Cortex of kidney (tissue), 1 donor: ENCODE measurements around the gene FMNL3.

Source experiments
- DNase-seq: peaks from one replicate; lab custom pipeline; 2025; lab: John Stamatoyannopoulos, UW

Gene FMNL3

GRCh38 chr12:49673446-49674317 is 33.5 kb downstream of the FMNL3 start:
- no peak for DNase-seq

- no peak for DNase-seq
These were observed 34.6 kb downstream of the FMNL3 start for GRCh38 chr12:49672301-49673217.

- no peak for DNase-seq
These were observed 36.0 kb downstream of the FMNL3 start for GRCh38 chr12:49671031-49671765.

- no peak for DNase-seq
These were observed 37.4 kb downstream of the FMNL3 start for GRCh38 chr12:49669796-49670195.

- no peak for DNase-seq
These were observed 39.7 kb downstream of the FMNL3 start for GRCh38 chr12:49667325-49668090.

- DNase-seq = no peak
These were observed 41.0 kb downstream of the FMNL3 start for GRCh38 chr12:49666176-49666575.

GRCh38 chr12:49665384-49665783 is 41.8 kb downstream of the FMNL3 start:
- no peak for DNase-seq

- no peak for DNase-seq
These were observed 42.5 kb downstream of the FMNL3 start for GRCh38 chr12:49664591-49665239.

GRCh38 chr12:49664167-49664566 is 43.0 kb downstream of the FMNL3 start:
- DNase-seq = no peak

- no peak for DNase-seq
These were observed 44.0 kb downstream of the FMNL3 start for GRCh38 chr12:49662998-49663843.

GRCh38 chr12:49661746-49662145 is 45.5 kb downstream of the FMNL3 start:
- no peak for DNase-seq

- DNase-seq = no peak
These were observed 46.0 kb downstream of the FMNL3 start for GRCh38 chr12:49661191-49661590.

GRCh38 chr12:49659753-49660152 is 47.5 kb downstream of the FMNL3 start:
- no peak for DNase-seq

- DNase-seq = no peak
These were observed 48.9 kb downstream of the FMNL3 start for GRCh38 chr12:49658276-49658675.

- no peak for DNase-seq
These were observed 51.5 kb downstream of the FMNL3 start for GRCh38 chr12:49655595-49656236.

GRCh38 chr12:49654715-49655114 is 52.5 kb downstream of the FMNL3 start:
- no peak for DNase-seq

- no peak for DNase-seq
These were observed 54.2 kb downstream of the FMNL3 start for GRCh38 chr12:49652921-49653520.

GRCh38 chr12:49651855-49652254 is 55.4 kb downstream of the FMNL3 start:
- no peak for DNase-seq

GRCh38 chr12:49649892-49650291 is 57.3 kb downstream of the FMNL3 start:
- no peak for DNase-seq
